Non-pigmented ciliary epithelial cell (primary cell): Measurements from ENCODE around the gene LONP2.
"Not testable (repeated sequence)": the region's sequence is repeated elsewhere in the genome, so short reads cannot be mapped to it uniquely, and the experiment has no call there.

Experiments used
- DNase-seq: peaks from one replicate; pipeline ENCODE4 v3.0.0-alpha.2; 2010; ENCODE audit warnings: low read depth

LONP2 gene

DNA sequence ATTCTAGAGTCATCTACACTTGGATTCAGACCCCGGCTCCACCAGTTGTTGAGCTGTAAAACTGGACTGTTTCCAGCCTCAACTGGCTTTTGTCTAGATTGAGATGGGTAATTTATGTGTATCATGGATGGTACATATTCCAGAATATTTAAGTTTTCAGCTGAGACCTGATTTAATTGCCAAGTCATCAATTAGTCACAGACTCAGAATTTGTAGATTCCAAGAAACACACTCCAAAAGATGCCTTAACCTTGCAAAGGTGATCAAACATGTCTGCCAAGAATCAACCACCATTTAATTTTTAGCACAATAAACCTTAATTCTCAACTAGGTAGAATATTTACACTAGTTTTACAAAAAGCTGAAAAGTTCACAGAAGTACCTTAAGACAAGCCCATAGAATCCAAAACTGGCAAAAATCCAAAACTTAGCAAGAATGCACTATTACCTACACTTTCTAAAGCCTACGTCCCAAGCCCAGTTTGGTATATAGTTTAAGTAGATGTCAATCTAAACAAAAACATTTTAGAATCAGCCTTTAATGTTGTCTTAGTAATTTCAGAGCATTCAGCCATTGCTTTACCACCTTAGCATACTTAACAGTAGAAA, 123.4 kb downstream of the LONP2 start:
- DNase-seq, result no peak

DNA sequence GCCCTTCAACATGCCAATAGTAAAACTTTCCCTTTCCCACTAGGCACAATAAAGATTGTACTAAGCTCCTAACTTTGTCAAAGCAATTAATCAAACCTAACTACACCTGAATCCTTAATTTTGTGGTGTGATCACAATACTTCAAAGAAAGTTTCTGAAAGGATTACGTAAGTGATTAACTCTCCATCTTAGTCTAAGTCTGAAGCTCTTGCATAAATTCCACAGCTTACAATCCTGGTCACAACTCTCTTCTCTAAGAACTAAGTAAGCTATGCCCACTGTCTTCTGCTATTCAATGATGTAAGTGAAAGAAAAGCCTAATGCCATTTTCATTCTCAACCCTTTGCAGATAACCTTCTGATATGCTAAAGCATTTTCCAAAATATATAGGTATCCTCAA, 125.7 kb downstream of the LONP2 start:
- no peak for DNase-seq

DNA sequence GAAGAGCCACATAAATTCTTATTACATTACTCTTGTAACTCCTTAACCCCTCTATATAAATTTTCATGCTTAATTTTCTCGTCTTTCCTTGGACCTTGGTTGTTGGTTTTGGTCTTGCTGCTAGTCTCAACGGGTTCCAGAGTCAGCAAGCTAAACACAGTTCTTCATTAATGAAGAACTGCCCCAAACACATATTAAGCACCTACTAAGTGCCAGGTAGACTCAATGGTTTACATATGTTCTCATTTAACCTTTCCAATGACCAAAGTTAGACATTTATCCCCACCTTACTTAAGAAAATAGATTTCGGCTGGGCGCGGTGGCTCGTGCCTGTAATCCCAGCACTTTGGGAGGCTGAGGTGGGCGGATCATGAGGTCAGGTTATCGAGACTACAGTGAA, 126.1 kb downstream of the LONP2 start:
- DNase-seq, result no peak

DNA sequence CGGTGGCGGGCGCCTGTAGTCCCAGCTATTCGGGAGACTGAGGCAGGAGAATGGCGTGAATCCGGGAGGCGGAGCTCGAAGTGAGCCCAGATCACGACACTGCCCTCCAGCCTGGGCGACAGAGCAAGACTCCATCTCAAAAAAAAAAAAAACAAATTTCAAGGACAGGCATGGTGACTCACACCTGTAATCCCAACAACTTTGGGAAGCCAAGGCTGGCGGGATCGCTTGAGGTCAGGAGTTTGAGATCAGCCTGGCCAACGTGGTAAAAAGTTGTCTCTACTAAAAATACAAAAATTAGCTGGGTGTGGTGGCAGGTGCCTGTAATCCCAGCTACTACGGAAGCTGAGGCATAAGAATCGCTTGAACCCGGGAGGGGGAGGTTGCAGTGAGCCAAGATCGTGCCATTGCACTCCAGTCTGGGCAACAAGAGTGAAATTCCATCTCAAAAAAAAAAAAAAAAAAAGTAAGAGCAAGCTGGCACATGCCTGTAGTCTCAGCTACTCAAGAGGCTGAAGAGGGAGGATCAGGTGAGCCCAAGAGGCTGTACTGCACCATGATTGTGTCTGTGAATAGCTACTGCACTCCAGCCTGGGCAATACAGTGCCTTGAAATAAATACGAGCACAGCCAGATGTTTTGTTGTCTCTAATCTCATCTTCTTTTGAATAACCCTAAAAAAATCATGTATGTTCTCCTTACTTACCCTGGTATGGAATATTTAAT, 126.7 kb downstream of the LONP2 start:
- DNase-seq, result not testable (repeated sequence)

DNA sequence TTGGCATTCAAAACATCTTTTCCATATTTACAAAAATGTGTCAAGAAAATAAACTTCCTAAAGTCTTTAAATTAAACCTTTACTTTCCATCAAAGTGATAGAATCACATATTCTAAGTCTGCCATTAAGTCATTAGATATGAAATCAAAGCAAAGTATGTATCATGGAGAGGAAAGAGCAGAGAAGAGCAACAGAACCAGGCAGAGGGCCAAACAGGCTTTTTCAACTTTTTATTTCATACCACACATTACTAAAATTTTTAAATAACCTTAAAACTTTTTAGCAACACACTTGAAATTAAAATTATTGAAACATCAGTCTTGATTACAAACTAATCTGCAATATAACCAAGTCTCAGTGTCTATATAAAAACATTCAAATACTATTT, 127.3 kb downstream of the LONP2 start:
- DNase-seq, result no peak

DNA sequence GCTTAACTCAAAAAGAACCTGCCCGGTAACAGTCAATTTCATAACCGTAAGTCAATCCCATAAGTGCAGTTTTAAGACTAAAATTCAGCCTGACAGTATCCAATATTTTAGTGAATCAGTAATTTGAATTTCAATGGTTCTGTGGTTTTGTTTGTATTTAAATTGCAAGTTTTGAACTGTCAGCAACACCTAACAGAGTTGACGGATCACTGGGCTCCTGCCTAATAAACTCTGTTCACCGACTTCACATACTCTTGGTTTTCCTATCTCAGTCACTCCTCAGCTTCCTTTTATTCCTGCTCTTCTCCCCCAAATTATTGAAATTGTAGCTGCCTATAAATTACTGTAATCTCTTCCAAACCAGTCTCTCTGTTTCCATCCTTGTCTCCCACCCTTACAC, 128.6 kb downstream of the LONP2 start:
- DNase-seq, result no peak

DNA sequence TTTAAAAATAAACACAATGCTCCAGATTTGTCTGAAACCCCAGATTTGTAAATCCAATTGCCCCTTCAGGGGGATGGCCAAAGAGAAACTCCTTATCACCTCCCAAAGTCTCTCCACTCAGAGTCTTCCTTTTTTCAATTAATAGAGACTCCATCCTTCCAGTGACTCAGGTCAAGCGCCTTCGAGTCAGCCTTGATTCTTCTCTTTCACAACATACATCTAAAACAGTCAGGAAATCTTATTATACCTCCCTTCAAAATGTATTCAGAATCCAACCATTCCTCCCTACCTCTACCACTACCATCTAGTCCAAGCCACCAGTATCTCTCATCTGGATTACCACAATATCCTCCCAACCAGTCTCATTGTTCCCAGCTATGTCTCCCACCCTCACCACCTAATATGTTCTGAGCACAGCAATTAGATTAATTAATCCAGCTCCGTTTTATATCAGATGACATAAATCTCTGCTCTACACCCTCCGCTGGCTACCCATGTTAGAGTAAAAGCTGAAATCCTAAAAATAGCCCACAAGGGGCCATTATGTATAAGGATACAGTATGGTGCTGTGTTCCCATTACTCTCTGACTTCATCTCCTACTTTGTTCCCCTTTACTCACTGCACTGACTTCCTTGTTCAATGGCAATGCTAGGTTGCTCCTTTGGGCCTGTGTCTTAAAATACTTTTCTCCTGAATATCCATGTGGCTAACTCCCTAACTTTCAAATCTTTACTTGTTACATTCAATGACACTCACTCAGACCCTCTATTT, 129.3 kb downstream of the LONP2 start:
- DNase-seq, result no peak

DNA sequence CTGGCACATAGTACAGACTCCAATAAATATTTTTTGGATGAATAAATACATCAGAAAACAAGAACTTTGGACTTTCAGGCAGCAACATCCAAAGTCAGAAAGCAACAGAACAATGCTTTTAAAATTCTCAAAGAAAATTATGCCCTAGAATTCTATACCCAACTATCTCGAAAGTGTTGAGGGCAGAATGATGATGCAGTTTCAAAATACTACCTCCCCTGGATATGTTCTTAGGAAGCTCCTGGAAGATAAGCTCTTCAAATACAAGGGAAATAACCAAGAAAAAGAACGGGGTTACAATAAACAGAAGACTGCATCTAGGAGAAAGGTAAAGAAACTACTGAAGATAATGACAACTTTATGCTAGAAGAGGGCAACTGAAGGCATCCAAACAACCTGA, 130.2 kb downstream of the LONP2 start:
- no peak for DNase-seq

DNA sequence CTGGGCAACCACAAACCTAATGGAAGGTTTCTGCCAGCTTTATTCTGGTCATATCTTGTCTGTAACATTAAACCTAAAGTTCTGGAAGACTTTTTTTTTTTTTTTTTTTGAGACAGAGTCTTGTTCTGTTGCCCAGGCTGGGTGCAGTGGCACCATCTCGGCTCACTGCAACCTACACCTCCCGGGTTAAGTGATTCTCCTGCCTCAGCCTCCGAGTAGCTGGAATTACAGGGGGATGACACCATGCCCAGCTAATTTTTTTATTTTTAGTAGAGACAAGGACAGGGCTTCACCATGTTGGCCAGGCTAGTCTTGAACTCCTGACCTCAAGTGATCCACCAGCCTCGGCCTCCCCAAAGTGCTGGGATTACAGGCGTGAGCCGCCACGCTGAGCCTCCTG, 133.2 kb downstream of the LONP2 start:
- not testable (repeated sequence) for DNase-seq

DNA sequence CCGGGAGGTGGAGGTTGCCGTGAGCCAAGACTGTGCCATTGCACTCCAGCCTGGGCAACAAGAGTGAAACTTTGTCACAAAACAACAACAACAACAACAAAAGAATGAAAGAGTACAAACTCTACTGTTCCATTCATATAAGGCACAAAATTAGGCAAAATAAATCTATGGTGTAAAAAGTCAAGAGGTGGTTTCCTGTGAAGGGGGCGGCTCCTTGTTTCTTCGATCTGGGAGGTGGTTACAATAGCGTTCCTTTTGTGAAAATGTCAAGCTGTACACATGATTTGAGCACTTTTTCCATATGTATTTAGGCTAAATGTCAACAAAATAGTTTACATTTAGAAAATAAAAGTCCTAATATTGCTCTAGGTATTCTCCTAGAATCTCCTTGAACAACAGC, 134.2 kb downstream of the LONP2 start:
- DNase-seq, result no peak

DNA sequence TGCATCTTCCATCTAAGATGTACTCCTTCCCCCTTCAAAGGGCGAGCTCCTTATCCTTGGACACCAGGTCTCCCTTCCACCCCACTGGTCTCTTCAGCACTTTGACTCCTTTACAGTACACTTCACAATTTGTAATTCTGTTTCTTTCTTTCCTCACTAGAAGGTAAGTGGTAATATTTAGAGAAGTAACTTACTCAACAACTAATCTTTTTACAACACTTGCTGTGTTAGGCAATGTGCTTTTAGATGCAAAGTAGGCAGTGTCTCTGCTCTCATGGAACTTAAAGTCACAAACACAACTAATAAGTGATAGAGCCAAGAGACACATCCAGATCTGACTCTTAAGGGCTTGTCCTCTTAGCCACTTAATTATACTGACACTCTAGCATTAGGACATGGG, 134.7 kb downstream of the LONP2 start:
- no peak for DNase-seq

DNA sequence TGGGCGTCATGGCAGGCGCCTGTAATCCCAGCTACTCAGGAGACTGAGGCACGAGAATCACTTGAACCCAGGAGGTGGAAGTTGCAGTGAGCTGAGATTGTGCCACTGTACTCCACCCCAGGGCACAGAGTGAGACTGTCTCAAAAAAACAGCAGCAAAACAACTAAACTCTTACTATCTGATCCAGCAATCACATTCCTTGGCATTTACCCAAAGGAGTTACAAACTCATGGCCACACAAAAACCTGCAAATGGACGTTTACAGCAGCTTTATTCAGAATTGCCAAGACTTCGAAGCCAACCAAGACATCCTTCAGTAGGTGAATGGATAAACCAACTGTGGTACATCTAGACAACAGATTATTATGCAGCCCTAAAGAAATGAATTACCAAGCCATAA, 137.1 kb downstream of the LONP2 start:
- no peak for DNase-seq

DNA sequence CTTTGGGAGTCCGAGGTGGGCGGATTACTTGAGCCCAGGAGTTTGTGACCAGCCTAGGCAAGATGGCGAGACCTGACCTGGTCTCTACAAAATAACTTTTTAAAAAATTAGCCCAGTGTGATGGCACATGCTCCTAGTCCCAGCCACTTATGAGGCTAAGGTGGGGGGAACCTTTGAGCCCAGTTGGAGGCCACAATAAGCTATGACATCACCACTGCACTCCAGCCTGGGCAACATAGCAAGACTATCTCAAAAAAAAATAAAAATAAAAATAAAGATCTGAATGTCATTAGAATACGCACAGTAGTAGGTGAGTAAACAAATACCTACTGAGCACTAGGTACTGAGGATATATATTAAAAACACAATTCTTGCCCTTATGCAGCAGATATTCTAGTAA, 138.0 kb downstream of the LONP2 start:
- DNase-seq, result no peak

DNA sequence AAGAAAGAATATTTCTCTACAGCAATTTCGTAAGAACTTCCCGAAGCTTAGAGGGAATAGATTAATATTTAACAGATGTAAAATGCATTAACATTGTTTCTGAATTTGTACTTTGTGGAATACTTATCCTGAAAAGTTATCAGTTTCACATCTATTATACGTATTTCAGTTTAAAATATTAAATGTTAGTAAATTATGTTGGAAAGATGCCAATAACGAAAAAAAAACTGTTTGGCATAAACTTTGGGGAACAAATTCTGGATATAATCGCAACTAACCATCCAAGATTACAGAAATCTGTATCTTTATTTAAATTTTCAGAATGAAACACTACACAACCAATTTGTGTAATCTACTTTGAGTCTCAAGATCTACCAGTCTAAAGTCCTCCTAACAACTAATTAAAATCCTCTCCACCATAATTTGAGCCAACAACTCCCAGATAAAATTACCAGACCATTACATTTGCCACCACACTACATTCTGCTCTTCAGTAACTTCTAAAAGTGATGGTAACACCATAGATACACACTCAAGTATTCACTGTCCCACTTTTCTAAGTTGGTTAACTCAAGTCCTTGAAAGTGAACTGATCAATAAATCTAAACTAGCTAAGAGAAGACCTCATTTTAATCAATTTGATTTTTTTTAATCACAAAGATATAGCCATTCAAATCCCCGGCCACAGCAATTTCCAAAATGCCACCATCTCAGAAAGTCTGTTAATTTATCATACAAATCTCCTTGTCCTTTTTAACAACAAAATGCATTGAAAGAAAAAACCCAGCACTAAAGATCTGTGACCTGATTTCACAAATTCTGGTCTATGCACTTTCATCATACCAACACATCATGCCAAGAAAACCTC, 139.1 kb downstream of the LONP2 start:
- no peak for DNase-seq

DNA sequence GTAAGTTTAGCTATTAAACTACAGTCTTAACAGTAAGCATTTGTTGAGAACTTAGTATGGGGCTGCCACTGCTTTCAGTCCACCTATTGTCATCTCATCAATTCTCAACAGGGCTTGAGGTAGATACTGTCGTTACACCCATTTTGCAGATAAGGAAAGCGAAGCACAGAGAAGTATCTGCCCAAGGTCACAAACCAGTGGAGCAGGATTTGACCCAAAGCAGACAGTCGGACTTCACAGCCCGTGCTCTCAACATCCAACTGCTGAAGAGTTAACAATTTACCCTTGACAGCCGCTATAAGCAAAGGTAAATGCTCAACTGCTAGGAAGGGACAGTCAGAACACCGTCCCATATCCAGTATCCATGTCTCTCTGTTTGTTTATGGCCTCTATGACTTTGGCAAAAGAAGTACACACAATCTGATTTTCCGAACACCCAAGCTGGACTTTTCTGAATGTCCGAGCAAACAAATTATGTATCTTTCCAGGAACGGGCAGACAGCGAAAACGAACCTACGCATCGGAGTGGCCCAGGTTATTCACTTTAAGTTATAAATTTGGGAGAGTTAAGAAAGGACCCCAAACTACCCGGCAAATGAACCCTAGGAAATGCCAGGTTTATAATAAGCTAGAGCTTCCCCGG, 139.9 kb downstream of the LONP2 start:
- DNase-seq, result no peak

DNA sequence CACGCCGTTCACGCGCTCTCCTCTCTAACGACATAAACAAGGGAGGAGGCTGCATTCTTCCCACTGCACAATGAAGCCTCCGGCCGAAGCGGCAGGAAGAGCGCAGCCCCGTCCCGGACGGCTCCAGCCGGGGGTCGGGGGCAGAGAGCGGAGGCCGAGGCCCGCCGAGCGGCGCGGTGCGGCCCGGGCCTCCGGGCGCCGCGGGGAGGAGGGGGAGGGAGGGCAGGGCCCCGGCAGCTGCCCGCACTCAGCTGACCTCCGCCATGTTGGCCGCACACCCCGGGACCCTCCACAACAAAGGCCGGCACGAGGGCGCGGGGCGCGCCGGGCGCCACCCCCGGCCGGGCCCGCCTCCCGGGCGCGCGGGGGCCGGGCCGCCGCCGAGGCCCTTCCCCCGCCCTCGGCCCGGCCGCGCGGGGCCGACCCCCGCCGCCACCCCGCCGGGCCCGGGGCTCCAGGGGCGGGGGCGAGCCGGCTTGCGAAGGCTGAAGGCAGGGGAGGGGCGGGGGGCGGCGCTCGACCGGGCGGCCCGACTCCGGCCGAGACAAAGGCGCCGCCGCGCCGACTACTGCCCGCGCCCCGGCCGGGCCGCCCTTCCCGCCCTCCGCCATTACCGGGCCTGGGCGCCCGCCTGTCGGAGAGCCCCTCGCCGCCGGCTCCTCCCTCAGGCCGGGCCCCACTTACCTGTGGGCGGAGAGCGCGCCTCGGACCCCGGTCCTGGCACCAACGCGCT, 140.6 kb downstream of the LONP2 start:
- DNase-seq, result no peak

DNA sequence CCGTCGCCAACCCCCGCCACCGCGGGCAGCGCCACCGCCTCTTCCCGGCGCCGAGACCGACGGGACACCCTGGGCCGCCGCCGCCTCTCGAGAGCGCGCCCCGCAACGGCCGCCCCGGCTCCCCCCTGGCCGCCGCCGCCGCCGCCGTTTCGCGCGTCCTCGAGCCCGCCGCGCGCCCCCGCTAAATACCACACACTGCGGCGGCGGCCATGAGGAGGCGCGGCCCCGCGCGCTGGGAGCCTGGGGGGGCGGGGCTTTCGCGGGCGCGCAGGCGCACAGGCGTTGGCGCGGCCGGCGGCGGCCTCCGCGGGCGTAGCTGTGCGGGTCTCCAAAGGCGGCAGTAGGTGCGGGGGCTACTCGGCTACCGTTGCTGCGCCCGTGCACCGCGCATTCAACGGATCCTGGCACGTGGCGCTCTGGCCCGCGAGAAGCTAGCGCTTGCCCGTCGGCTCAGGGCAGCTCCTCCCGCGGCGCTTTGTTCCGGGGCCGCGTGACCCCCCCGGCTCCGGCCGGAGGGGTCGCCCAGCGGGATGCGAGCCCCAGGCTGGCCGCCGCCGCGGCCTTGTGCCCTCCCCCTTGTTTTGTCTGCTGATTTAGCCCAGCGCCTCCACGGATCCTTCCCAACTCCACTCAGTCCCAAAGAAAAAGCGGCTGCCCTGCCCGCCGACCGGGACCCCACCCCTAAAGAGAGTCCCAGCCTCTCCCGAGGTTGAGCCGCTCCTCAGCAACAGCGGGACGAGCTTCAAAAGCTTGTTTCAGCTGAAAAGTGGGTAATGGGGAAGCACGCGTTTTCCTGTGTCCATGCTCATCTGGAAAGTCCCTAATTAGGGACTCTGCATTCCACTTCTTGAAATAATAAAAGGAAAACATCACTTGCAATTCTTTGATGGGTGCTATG, 141.4 kb downstream of the LONP2 start, which contains the start of gene SIAH1:
Gene SIAH1 (minus strand): TSS at position 161 of the 898 bp plus-strand sequence. CDS start 22,985 bp downstream, outside the sequence.
- no peak for DNase-seq

DNA sequence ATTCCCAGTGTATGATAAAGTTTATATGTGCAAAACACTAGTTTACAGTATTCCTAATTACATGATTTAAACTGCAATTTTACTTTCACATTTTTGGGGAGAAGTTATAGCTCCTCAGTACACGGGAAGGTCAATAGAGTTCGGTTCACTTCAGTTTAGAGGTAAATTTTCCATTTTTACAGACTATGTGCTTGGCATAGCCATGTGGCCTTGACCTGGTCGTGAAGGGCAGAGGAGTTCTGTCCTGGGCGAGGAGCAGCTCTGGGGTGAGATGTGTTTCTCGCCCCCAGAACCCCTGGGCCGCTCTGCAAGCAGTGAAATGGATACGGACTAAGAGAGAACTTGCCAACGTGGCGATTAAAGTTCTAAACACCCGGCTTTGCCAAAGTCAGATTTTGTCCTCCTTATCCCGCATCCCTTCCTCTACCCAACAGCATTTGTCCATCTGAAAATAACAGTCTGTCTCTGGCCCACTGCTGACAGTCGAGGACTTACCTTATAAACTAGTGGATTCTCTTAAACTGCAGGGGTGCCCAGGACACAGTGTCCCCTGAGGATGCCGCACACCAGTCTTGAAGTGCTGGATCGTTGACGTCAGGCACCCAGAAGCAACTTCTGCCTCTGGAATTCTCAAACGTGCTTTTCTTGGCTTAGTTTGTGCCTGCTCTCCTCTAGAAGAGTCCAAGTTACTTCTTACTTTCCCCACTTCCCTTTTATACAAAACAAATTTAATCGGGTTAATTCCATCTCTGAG, 142.6 kb downstream of the LONP2 start:
- no peak for DNase-seq

DNA sequence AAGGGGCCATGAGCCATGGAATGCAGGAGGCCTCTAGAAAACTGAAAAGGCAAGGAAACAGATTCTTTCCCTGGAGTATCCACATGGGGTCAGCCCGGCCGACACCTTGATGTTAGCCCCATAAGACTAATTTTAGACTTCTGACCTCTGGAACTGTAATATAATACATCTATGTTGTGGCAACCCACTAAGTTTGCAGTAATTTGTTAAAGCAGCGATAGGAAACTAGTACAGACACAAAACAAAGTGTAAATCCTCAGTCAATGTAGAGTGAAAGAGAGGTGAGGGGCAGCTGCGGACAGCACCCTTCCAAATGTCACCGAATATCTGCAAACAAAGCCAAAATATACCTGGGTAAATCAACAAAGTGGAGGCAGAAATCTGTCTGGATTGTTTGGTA, 148.3 kb downstream of the LONP2 start:
- DNase-seq, result no peak
